OCI-M2 (cell line): ENCODE measurements around the gene USP49.
A peak's percentile ranks its signal among the peaks of the same experiment; 100 is the strongest.

Source experiments
- DNase-seq: peaks from one replicate; lab custom pipeline; 2025; ENCODE audit not compliant: unreplicated experiment; lab: John Stamatoyannopoulos, UW

Gene USP49

GRCh38 chr6:41877051-41877680, 18.0 kb downstream of the USP49 start:
- DNase-seq, result no peak

DNA sequence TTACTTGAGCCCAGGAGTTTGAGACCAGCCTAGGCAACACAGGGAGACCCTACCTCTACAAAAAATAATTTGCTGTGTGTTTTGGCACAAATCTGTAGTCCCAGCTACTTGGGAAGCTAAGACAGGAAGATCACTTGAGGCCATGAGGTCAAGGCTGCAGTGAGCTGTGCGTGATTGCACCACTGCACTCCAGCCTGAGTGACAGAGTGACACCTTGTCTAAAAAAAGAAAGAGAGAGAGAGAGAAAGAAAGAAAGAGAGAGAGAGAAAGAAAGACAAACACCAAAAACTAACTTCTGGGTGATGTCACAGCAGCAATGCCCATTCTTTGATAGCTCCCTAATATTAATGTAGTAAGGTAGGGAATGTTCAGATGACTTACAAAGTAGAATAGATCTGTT, 20.4 kb downstream of the USP49 start:
- no peak for DNase-seq

DNA sequence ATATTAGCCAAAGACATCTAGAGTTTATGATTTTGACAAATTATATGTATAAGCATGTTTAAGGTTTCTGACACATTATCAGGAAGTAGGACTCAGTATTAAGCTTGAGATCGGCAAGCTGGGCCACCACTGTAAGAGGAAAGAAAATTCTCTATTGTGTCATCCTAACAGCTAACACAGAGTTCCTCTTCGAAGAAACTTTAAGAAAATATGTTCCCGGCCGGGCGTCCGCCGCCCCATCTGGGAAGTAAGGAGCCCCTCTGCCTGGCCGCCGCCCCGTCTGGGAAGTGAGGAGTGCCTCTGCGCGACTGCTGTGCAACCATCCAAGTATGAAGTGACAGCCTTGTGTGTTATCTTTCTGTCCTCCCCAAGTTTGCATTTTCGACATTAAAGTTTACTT, 23.0 kb downstream of the USP49 start:
- DNase-seq, result no peak

GRCh38 chr6:41871691-41872090, 23.5 kb downstream of the USP49 start:
- no peak for DNase-seq

DNA sequence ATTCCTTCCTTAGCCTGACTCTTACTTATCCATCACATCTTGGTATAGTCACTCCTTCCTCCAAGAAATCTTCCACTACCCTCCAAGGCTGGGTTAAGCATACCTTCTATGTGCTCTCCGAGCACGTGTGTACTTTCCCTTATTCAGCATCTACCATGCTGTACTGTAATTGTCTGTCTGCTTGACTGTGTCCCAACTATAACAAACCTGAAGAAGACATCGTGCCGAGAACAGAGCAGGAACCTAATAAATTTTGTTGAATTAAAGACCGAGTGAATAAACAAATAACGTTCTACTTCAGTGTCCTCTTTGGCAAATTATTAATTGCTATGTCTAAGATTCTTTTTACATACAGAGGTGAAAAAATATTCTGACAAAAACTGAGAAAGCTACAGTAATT, 35.8 kb downstream of the USP49 start:
- no peak for DNase-seq

DNA sequence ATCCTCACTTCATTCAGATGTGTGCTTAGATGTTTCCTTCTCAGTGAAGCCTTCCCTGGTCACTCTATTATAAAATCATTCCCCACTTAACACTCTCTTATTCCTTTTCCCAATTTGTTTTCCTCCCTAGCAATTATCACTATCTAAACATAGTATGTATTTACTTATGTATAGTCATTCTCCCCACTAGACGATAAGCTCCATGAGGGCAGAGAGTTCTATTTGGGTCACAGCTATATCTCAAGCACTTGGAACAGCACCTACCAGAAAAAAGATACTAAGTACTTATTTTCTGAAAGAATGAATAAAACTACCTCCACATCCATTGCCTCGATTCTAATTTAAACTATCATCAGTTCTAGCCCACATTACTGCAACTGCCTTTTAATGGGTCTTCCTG, 36.5 kb downstream of the USP49 start:
- DNase-seq, result no peak

- no peak for DNase-seq
Observed at GRCh38 chr6:41850861-41851260, 44.3 kb downstream of the USP49 start.

DNA sequence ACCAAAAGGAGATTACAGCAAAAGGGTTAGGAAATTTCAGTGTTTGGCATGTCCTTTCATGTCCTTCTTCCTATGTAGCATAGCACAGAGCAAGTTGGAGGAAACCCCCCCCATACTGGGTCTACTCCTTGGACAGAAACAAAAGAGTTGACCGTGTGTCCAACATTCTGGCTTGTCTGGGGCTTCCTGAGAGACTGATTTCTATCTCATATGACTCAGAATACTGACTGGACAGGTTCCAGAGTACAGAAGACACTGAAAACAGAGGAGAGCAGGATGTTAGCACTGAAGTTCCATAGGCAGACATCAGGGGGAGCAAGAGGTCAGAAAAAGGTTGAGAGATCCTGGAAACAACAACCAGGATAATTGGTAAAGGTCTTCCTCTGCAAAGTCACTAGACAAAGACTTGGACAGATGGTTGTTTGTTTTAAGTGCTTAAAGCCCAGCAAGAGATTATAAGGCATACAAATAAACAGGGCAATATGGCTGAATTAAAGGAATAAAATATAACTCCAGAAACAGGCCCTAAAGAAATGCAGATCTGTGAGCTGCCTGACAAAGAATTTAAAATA, 48.4 kb downstream of the USP49 start:
- peak; percentile 60 for DNase-seq

DNA sequence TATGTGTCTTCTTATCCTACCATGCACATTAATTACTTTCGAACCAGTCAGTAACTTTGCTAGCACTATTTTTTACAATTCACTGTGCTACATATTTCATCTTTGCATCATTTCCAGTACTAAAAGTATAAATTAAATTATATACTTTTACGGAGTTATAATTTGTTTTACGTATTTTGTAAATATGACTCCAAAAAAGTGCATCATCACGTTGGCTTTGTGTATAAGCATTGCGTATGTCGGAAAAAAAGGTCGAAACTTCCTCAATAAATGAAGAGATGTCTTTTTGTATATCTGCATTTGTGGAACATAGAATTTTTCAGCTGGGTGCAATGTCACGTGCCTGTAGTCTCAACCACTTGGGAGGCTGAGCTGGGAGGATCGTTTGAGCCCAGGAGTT, 52.0 kb downstream of the USP49 start:
- no peak for DNase-seq

DNA sequence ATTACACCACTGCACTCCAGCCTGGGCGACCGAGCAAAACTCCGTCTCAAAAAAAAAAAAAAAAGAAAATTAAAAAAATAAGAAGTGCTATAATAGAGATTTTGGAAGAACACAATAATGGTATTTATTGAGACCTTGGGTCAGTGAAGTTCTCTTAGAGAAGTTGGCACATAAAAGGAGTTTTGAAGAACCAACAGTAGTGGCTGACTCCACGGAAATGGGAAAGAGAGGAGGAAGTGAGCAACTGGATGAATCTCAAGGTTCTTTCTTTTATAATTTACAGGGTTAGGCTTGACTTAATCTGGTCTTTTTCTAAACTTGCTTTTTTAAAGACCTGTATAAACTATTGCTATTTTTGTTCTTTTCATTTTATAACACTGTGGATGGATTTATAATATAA, 54.8 kb downstream of the USP49 start:
- no peak for DNase-seq

GRCh38 chr6:41836660-41837052, 58.5 kb downstream of the USP49 start:
- no peak for DNase-seq

DNA sequence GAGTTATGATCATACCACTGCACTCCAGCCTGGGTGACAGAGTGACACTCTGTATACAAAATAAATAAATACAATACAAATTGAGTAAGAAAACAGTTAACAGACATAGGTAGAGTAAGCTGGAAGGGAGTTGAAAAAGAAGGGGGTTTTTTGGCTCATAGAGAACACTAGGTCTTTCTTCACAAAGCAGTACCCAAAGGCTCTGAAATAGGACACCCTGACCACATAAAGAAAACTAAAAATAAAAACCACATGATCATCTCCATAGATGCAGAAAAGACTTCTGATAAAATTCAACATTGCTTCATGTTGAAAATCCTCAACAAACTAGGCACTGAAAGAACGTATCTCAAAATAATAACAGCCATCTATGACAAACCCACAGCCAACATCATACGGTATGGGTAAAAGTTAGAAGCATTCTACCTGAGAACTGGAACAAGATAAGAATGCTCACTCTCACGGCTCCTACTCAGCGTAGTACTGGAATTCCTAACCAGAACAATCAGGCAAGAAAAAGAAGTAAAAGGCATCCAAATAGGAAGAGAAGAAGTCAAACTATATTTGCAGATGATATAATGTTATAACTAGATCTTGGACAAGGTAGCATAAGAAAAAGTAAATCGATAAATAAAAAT, 59.0 kb downstream of the USP49 start:
- DNase-seq, result no peak

- no peak for DNase-seq
Observed at GRCh38 chr6:41832263-41832662, 62.9 kb downstream of the USP49 start.

GRCh38 chr6:41826343-41827022, 68.7 kb downstream of the USP49 start:
- no peak for DNase-seq

- no peak for DNase-seq
Observed at GRCh38 chr6:41824571-41825569, 70.3 kb downstream of the USP49 start.

- DNase-seq, result no peak
Observed at GRCh38 chr6:41823178-41823577, 72.0 kb downstream of the USP49 start.

DNA sequence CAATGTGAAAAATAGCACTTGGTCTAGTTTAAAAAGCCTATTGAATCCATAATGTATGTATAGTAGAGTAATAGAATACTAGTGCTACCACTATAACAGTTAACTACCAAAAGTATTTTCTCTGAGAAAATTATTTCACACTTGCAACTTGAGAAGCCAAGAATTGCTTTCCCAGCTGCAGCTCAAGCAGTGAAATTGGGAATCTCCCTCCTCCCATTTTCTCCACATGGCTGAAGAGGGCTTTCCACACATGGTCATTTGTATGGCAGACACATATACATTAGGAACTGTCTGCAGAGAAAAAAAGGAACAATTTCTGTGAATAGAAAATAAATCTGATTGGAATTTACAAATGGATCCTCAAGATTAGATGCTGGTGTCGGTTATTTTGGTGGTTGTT, 73.2 kb downstream of the USP49 start:
- DNase-seq, result no peak

DNA sequence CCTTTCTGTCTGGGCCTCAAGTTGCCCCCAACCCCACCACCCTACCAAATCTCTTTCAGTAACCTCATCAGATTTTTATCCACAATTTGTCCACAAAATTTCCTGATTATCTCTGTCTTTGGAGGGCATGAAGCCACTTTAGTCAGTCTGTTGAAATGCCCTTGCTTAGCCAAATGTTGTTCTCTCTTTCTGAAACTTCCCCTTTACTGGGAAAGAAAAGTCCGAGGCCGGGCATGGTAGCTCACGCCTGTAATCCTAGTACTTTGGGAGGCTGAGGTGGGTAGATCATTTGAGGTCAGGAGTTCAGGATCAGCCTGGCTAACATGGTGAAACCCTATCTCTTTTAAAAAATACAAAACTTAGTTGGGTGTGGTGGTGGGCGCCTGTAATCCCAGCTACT, 73.9 kb downstream of the USP49 start:
- no peak for DNase-seq

- peak; percentile 63 for DNase-seq
Observed at GRCh38 chr6:41818271-41819054, 76.7 kb downstream of the USP49 start.

GRCh38 chr6:41815587-41815986, 79.6 kb downstream of the USP49 start:
- DNase-seq, result no peak
